ENCODE results near the gene NOX1.

DNA sequence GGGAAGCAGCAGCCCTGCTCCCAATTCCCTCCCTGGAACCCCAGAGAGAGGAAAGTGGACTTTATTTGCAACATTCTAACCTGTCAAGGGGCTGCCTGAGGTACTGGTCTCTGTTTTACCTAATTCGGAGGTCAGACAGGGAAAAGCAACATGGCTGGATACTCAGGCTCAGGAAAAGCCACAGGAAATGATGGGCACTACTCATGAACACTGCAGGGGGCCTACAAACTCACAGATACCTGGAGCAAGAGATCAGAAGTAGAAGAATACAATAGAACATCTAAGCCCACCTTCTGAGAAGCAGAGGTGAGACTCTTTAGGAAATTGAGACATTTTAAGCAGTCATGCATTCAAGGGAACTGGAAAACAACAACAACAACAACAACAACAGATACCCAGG, 69.4 kb downstream of the NOX1 start:
- TF ChIP-seq EP300 (IDR thresholded peaks at IDR 0.05; ENCODE audit: low read depth) (no peak), POLR2A (IDR thresholded peaks at IDR 0.05) (no peak)

All from transverse colon (tissue), 1 donor.